Ascending aorta (tissue), 2 donors: ENCODE measurements around the gene HDAC3. TPM values are rescaled to one million over a fixed set of nuclear protein-coding genes. Genes with fewer than 3 reads are reported as not detected.

Experiments used
- DNase-seq, 2 donors: peaks; one replicate each; pipeline ENCODE4 v3.0.0-alpha.2; 2019; ENCODE audit warnings: low spot score in 2 of 2
- H3K27ac ChIP-seq, 2 donors: fragments of 200-600 bp; sonication (generic); one replicate each; pipeline ENCODE4 v1.5.1; 2016 to 2017; ENCODE audit warnings: mild to moderate bottlenecking in 1 of 2
- H3K27me3 ChIP-seq: fragments of 200-600 bp; sonication (generic); one replicate; pipeline ENCODE4 v1.5.1; 2017
- H3K36me3 ChIP-seq, 2 donors: fragments of 200-600 bp; sonication (generic); one replicate each; pipeline ENCODE4 v1.5.1; 2016
- H3K4me1 ChIP-seq, 2 donors: fragments of 200-600 bp; sonication (generic); one replicate each; pipeline ENCODE4 v1.5.1; 2016 to 2017; ENCODE audit warnings: mild to moderate bottlenecking in 1 of 2
- H3K4me3 ChIP-seq, 2 donors: fragments of 200-600 bp; sonication (generic); one replicate each; pipeline ENCODE4 v1.5.1; 2016 to 2017; ENCODE audit warnings: mild to moderate bottlenecking in 1 of 2
- H3K9me3 ChIP-seq, 2 donors: fragments of 200-600 bp; sonication (generic); one replicate each; pipeline ENCODE4 v1.5.1; 2016
- CTCF ChIP-seq, 3 experiments: fragments of 200-600 bp in 2 of 3; fragments of 450-650 bp in 1 of 3; sonication (generic) in 2 of 3; IDR thresholded peaks; one replicate each; pipeline ENCODE4 v1.5.1; 2016 to 2019; ENCODE audit warnings: antibody characterized with exemption in 3 of 3, mild to moderate bottlenecking in 1 of 3, moderate library complexity in 1 of 3
- intact Hi-C: fragments of 100-400 bp; cut with DNase I; formaldehyde crosslinking; loops from one replicate; pipeline ENCODE4 v1.15.1; 2023
- total RNA-seq: library from RNA; depleted of rRNA; stranded (reverse); fragments of >200 nt; gene quantifications from one replicate; pipeline ENCODE4 v1.1.0, GENCODE V29; 2016

Gene HDAC3
- total RNA-seq, 1 donor from 2014 or later, result 43.4 TPM

DNA sequence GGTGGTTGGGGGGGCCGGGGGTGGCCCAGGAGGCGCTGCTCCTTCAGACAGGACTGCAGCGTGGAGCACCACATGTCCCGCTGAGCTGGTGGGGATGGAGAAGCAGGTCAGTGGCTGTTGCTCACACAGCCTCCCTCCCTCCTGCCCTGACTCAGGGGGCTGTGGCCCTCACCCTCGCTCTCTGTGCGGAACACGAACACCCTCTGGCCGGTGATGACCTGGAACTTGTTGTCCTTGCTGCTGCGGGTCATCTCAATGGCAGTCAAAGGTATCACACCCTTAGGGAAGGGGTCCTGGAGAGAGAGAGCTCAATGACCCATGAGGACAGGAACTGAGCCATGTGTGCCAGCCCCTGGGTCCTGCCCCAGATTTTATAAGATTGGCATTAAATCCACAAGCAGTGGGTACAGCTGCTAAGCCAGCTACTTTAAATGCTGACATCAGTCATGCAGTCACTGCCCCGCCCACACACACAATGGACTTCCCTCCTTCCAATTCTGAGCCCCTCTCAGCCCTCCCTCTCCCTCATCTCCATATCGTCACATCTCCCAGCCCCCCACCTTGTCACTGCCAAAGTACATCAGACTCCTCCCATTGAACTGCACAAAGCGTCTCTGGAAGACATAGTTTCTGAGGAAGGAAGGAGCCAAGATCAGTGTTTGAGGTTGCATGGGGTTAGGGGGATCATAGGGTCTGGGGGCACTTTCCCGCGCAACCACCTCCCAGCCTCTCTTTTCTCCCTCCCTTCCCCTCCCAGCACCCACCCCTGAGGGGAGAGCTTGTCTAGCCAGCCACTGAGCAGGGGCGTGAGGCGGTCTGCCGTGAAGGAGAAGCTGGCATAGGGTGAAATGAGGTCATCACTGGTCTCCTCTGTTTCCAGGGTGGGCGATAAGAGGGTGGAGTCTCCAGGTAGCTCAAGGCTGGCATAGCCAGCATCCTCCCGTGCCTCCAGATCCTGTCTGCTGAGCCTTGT, 36.5 kb upstream of the HDAC3 start:
- Histone ChIP-seq H3K4me3 (no peak overlapping the region), H3K36me3 (peaks cover 5 to 11% of the 10 kb centered on the region in 2 donors), H3K4me1 (no peaks in the 10 kb centered on the region), H3K9me3 (no peaks in the 10 kb centered on the region), H3K27me3 (no peaks in the 10 kb centered on the region), H3K27ac (no peak overlapping the region)
- no peak for DNase-seq
- no peak for TF ChIP-seq CTCF (IDR thresholded peaks at IDR 0.05)
- intact Hi-C loops, result no loop called here

DNA sequence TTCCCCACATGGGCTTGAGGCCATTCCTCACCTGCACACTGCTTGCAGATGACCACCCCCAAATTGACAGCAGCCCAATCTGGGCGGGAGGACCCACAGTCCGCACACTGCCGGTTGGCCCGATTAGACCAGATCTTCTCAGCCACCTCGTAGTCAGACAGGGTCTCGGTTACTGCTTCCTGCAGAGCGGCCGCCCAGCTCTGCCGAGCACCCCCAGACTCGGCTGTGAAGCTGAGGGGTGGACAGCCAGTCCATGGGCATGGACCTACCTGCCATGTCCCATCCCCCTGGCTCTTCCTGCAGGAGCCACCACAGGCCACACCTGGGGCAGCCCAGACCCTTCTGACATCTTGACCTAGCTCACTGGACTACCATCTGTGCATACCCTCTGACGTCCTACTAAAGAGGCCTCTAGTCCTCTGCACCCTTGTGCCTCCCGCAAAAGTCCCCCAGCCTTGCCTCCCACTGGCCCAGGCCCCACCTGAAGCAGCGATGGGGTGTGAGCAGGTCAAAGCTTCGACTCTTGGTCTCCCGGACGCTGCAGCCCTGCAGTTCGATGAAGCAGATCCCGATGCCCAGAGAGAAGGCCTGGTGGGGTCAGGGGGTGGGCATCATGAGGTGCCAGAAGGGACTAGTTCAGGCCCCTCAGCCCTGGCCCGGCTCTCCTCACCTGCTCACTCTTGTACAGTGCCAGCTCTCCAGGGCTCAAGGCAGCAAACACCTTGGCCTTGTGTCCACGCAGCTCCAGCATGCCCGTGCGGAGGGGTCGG, 35.6 kb upstream of the HDAC3 start:
- Histone ChIP-seq H3K36me3 (peaks cover 5 to 11% of the 10 kb centered on the region in 2 donors), H3K9me3 (no peaks in the 10 kb centered on the region), H3K4me1 (no peaks in the 10 kb centered on the region), H3K27ac (no peak overlapping the region), H3K27me3 (no peaks in the 10 kb centered on the region), H3K4me3 (no peak overlapping the region)
- intact Hi-C loops, result no loop called here
- no peak for DNase-seq
- TF ChIP-seq CTCF (IDR thresholded peaks at IDR 0.05), result no peak

DNA sequence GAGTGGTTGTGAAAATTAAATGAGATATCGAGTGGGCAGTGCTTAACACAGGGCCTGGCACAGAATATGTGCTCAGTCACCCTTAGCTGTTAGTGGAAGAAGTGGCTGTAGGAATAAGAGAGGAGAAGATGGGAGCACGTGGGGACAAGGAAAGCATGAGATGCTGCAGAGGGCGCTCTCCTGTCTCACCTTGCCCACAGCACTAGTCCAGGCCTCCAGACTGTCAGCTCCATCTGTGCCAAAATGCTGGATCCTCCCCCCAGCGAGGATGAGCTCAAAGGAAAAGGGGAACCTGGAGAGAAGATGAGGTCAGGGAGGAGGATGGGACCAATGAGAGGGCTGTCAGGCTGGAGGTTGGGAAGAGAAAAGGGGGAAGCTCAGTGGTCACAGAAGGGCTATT, 32.9 kb upstream of the HDAC3 start:
- DNase-seq, result no peak

DNA sequence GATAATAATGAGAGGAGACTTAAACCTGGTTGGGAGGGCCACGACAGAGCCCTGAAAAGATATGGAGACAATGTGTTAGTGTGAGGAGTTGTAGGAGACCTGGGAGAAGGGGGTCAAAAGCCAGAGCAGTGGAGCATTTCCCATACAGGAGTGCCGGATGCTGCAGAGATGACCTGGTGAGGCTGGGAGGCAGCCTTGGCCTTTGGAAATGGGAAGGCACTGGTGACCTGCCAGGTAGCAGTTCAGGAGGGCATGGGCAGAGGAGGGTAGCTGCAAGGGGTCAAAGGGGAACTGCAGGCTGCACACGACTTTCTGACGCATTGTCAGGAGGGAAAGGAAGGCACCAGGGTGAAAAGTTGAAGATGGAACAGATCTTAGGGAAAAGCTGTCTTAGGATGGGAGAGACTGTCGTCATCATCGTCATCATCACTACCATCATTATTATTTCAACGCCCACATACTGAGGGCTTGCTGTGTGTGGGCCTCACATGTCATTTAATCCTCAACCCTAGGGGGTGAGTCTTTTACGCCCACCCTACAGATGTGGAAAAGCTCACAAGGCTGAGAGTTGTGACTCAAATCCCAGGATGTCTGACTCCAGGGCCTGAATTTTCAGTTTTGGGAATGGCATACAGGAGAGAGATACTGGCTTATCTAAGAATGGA, 32.1 kb upstream of the HDAC3 start:
- Histone ChIP-seq H3K27me3 (no peaks in the 10 kb centered on the region), H3K9me3 (no peaks in the 10 kb centered on the region), H3K4me1 (no peaks in the 10 kb centered on the region), H3K36me3 (peaks cover 5 to 18% of the 10 kb centered on the region in 2 donors), H3K27ac (no peak overlapping the region), H3K4me3 (no peak overlapping the region)
- TF ChIP-seq CTCF (IDR thresholded peaks at IDR 0.05), result no peak
- no peak for DNase-seq
- intact Hi-C loops, result no loop called here

More for the DNA sequence above, 32.9 kb upstream of the HDAC3 start:
- Histone ChIP-seq H3K36me3 (peaks cover 5 to 12% of the 10 kb centered on the region in 2 donors), H3K4me1 (no peaks in the 10 kb centered on the region), H3K4me3 (no peak overlapping the region), H3K27me3 (no peaks in the 10 kb centered on the region), H3K27ac (no peak overlapping the region), H3K9me3 (no peaks in the 10 kb centered on the region)
- TF ChIP-seq CTCF (IDR thresholded peaks at IDR 0.05), result no peak
- intact Hi-C loops, result no loop called here
